Coronary artery (tissue), 2 donors: ENCODE data around the gene THAP2.

Experiments used
- DNase-seq: peaks from one replicate; pipeline ENCODE4 v3.0.0-alpha.2; 2017; ENCODE audit warnings: low spot score
- H3K27ac ChIP-seq, 2 donors: fragments of 200-600 bp; sonication (generic); one replicate each; pipeline ENCODE4 v1.5.1; 2016 to 2019
- H3K4me3 ChIP-seq: fragments of 200-600 bp; sonication (generic); 2 replicates; pipeline ENCODE4 v1.5.1; 2016; ENCODE audit warnings: mild to moderate bottlenecking, moderate library complexity
- CTCF ChIP-seq: fragments of 200-600 bp; sonication (generic); IDR thresholded peaks from one replicate; pipeline ENCODE4 v1.5.1; 2019; ENCODE audit warnings: antibody characterized with exemption

The THAP2 gene

DNA sequence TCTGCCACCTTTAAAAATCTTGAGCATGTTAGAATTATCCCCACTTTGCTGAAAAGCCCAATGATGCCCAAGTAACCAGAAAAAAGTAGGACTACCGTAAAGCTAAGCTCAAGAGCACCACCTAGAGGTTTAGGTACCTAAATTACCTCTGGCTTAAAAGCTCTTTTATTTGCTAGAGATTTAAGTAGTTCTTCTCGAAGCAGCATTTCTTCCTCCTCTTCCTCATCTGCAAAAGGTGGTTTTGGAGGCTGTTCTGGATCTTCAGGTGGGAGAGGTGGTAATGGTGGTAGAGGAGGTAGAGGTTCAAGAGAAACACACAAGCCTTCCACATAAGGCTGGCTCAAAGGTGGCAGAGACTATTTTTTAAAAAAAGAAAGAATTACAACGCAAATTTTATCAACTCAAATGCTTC is 27.4 kb upstream of the THAP2 start:
- no peak overlapping the region for H3K4me3 ChIP-seq
- TF ChIP-seq CTCF = peak; percentile 63
- H3K27ac ChIP-seq = no peak overlapping the region
- no peak for DNase-seq

DNA sequence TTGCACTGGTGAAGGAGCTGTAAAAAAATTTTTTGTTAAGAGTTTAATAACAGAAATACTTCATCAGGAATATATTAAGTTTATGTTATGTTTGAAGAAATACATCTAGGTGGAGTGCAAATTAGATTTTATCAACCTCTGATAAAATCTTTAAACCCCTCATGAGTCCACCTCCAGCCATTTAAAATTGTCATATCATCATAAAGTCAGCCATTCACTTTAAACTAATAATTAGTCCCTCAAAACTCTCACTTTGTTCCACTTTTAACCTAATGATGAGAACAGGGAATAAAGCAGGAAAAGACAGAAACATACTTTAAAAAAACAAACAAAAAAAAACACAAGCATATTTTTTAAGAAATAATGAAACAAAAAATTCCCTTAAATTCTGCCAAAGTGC is 25.6 kb upstream of the THAP2 start:
- no peak for DNase-seq
- no peak for TF ChIP-seq CTCF
- H3K27ac ChIP-seq = no peak overlapping the region
- H3K4me3 ChIP-seq = no peak overlapping the region

- Histone ChIP-seq H3K27ac (no peak overlapping the region), H3K4me3 (no peak overlapping the region)
- DNase-seq = no peak
- no peak for TF ChIP-seq CTCF
Observed at GRCh38 chr12:71639341-71639760, 24.8 kb upstream of the THAP2 start.

GRCh38 chr12:71640316-71640715 is 23.8 kb upstream of the THAP2 start:
- H3K4me3 ChIP-seq = no peak overlapping the region
- DNase-seq = no peak
- H3K27ac ChIP-seq = no peak overlapping the region
- no peak for TF ChIP-seq CTCF

GRCh38 chr12:71641390-71641789 is 22.7 kb upstream of the THAP2 start:
- no peak overlapping the region for H3K4me3 ChIP-seq
- DNase-seq = no peak
- H3K27ac ChIP-seq = no peak overlapping the region
- no peak for TF ChIP-seq CTCF

- Histone ChIP-seq H3K4me3 (no peak overlapping the region), H3K27ac (no peak overlapping the region)
- no peak for DNase-seq
- TF ChIP-seq CTCF = no peak
Observed at GRCh38 chr12:71642264-71642663, 21.8 kb upstream of the THAP2 start.

DNA sequence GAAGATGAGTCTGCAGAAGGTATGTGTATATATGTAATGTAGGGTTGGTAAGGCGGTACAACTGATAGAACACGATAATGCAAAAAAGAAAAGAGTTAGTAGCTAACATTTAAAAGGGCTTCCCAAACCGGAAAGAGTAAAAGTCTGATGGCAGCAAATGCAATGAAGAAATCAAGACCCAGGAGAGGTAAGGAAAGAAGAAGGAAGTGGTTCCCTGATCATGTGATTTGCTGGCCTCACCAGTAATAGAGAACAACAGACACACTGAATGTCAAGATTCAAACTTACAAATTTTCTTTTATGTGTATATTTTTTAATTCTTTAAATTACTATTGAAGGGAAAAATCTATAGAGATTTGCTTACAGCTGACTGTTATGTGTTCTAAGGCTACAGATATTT is 18.8 kb upstream of the THAP2 start:
- no peak overlapping the region for H3K4me3 ChIP-seq
- DNase-seq = no peak
- H3K27ac ChIP-seq = no peak overlapping the region
- no peak for TF ChIP-seq CTCF
